ENCODE results near the gene CELA3A. TPM values are rescaled to one million over a fixed set of nuclear protein-coding genes. Genes with fewer than 3 reads are reported as not detected.
"Not testable (repeated sequence)": the region's sequence is repeated elsewhere in the genome, so short reads cannot be mapped to it uniquely, and the experiment has no call there.

Gene CELA3A
- total RNA-seq, 2 experiments from 2014 or later: not detected

- CTCF ChIA-PET (ENCODE audit: unreplicated experiment); H3K4me2 ChIP-seq (ENCODE audit: low read length); H2AFZ ChIP-seq (ENCODE audit: low read length); H3K9me2 ChIP-seq (ENCODE audit: insufficient read depth, low read length); H3K36me3 ChIP-seq (ENCODE audit: insufficient read depth, low read length); H3K27ac ChIP-seq (ENCODE audit: low read depth, low read length, poor library complexity, severe bottlenecking); H4K20me1 ChIP-seq (ENCODE audit: insufficient read depth, low read length); H3K4me3 ChIP-seq (ENCODE audit: low read depth, low read length, poor library complexity, severe bottlenecking); H3K9me3 ChIP-seq (ENCODE audit: low read length); BruUV-seq (replicated peaks); DNase-seq (ENCODE audit: low spot score); H3K4me1 ChIP-seq (ENCODE audit: insufficient read depth, low read length, poor library complexity, severe bottlenecking); intact Hi-C loops (cut with micrococcal nuclease; ENCODE audit: unreplicated experiment); H3K79me2 ChIP-seq (ENCODE audit: insufficient read depth, low read depth, low read length): not testable (repeated sequence)
- POLR2A ChIA-PET: interaction anchor here (0.7 kb wide), 1 partner anchor 213 kb away, joined by 7 read pairs; no protein-coding TSS in a partner anchor
These were observed 6.7 kb upstream of the CELA3A start for GRCh38 chr1:21994716-21995115.

- POLR2A ChIA-PET: interaction anchor here (0.6 kb wide), 1 partner anchor 391 kb away, joined by 3 read pairs; no protein-coding TSS in a partner anchor
- DNase-seq (ENCODE audit: low spot score); H3K4me3 ChIP-seq (ENCODE audit: low read depth, low read length, poor library complexity, severe bottlenecking); H3K4me1 ChIP-seq (ENCODE audit: insufficient read depth, low read length, poor library complexity, severe bottlenecking); H3K9me2 ChIP-seq (ENCODE audit: insufficient read depth, low read length); H3K36me3 ChIP-seq (ENCODE audit: insufficient read depth, low read length); intact Hi-C loops (cut with micrococcal nuclease; ENCODE audit: unreplicated experiment); H4K20me1 ChIP-seq (ENCODE audit: insufficient read depth, low read length); CTCF ChIA-PET (ENCODE audit: unreplicated experiment); H2AFZ ChIP-seq (ENCODE audit: low read length); BruUV-seq (replicated peaks); H3K27ac ChIP-seq (ENCODE audit: low read depth, low read length, poor library complexity, severe bottlenecking); H3K9me3 ChIP-seq (ENCODE audit: low read length); H3K79me2 ChIP-seq (ENCODE audit: insufficient read depth, low read depth, low read length); H3K4me2 ChIP-seq (ENCODE audit: low read length): not testable (repeated sequence)
These were observed 4.8 kb upstream of the CELA3A start for GRCh38 chr1:21996663-21996970.

GRCh38 chr1:21997891-21998623, 3.4 kb upstream of the CELA3A start:
- CTCF ChIA-PET (ENCODE audit: unreplicated experiment); H3K9me2 ChIP-seq (ENCODE audit: insufficient read depth, low read length); DNase-seq (ENCODE audit: low spot score); H3K4me2 ChIP-seq (ENCODE audit: low read length); H3K79me2 ChIP-seq (ENCODE audit: insufficient read depth, low read depth, low read length); intact Hi-C loops (cut with micrococcal nuclease; ENCODE audit: unreplicated experiment); H3K36me3 ChIP-seq (ENCODE audit: insufficient read depth, low read length); H3K9me3 ChIP-seq (ENCODE audit: low read length); H3K4me1 ChIP-seq (ENCODE audit: insufficient read depth, low read length, poor library complexity, severe bottlenecking); H2AFZ ChIP-seq (ENCODE audit: low read length); H3K27ac ChIP-seq (ENCODE audit: low read depth, low read length, poor library complexity, severe bottlenecking); BruUV-seq (replicated peaks); H3K4me3 ChIP-seq (ENCODE audit: low read depth, low read length, poor library complexity, severe bottlenecking); POLR2A ChIA-PET; H4K20me1 ChIP-seq (ENCODE audit: insufficient read depth, low read length): not testable (repeated sequence)

GRCh38 chr1:21998624-21999294, 2.7 kb upstream of the CELA3A start:
- H3K79me2 ChIP-seq (ENCODE audit: insufficient read depth, low read depth, low read length); H3K4me1 ChIP-seq (ENCODE audit: insufficient read depth, low read length, poor library complexity, severe bottlenecking); H3K9me3 ChIP-seq (ENCODE audit: low read length); H3K4me2 ChIP-seq (ENCODE audit: low read length); H3K27ac ChIP-seq (ENCODE audit: low read depth, low read length, poor library complexity, severe bottlenecking); DNase-seq (ENCODE audit: low spot score); H3K36me3 ChIP-seq (ENCODE audit: insufficient read depth, low read length); H4K20me1 ChIP-seq (ENCODE audit: insufficient read depth, low read length); H2AFZ ChIP-seq (ENCODE audit: low read length); CTCF ChIA-PET (ENCODE audit: unreplicated experiment); H3K4me3 ChIP-seq (ENCODE audit: low read depth, low read length, poor library complexity, severe bottlenecking); BruUV-seq (replicated peaks); POLR2A ChIA-PET; H3K9me2 ChIP-seq (ENCODE audit: insufficient read depth, low read length); intact Hi-C loops (cut with micrococcal nuclease; ENCODE audit: unreplicated experiment): not testable (repeated sequence)

GRCh38 chr1:21999645-22000044, 1.8 kb upstream of the CELA3A start:
- DNase-seq (ENCODE audit: low spot score); BruUV-seq (replicated peaks); H3K9me2 ChIP-seq (ENCODE audit: insufficient read depth, low read length); CTCF ChIA-PET (ENCODE audit: unreplicated experiment); H3K4me3 ChIP-seq (ENCODE audit: low read depth, low read length, poor library complexity, severe bottlenecking); POLR2A ChIA-PET; H4K20me1 ChIP-seq (ENCODE audit: insufficient read depth, low read length); H3K79me2 ChIP-seq (ENCODE audit: insufficient read depth, low read depth, low read length); H3K4me1 ChIP-seq (ENCODE audit: insufficient read depth, low read length, poor library complexity, severe bottlenecking); H2AFZ ChIP-seq (ENCODE audit: low read length); H3K9me3 ChIP-seq (ENCODE audit: low read length); H3K27ac ChIP-seq (ENCODE audit: low read depth, low read length, poor library complexity, severe bottlenecking); H3K4me2 ChIP-seq (ENCODE audit: low read length); intact Hi-C loops (cut with micrococcal nuclease; ENCODE audit: unreplicated experiment); H3K36me3 ChIP-seq (ENCODE audit: insufficient read depth, low read length): not testable (repeated sequence)

- H3K9me3 ChIP-seq (ENCODE audit: low read length); BruUV-seq (replicated peaks); H3K79me2 ChIP-seq (ENCODE audit: insufficient read depth, low read depth, low read length); H3K9me2 ChIP-seq (ENCODE audit: insufficient read depth, low read length); H3K27ac ChIP-seq (ENCODE audit: low read depth, low read length, poor library complexity, severe bottlenecking); intact Hi-C loops (cut with micrococcal nuclease; ENCODE audit: unreplicated experiment); H3K4me3 ChIP-seq (ENCODE audit: low read depth, low read length, poor library complexity, severe bottlenecking); H3K4me1 ChIP-seq (ENCODE audit: insufficient read depth, low read length, poor library complexity, severe bottlenecking); H2AFZ ChIP-seq (ENCODE audit: low read length); H4K20me1 ChIP-seq (ENCODE audit: insufficient read depth, low read length); DNase-seq (ENCODE audit: low spot score); H3K36me3 ChIP-seq (ENCODE audit: insufficient read depth, low read length); H3K4me2 ChIP-seq (ENCODE audit: low read length); CTCF ChIA-PET (ENCODE audit: unreplicated experiment): not testable (repeated sequence)
- POLR2A ChIA-PET: interaction anchor here (0.6 kb wide), 1 partner anchor 22 kb away, joined by 3 read pairs; no protein-coding TSS in a partner anchor
These were observed 1.0 kb downstream of the CELA3A start for GRCh38 chr1:22002461-22002860.
